ENCODE data around the gene ANKRD44.

ANKRD44 gene

DNA sequence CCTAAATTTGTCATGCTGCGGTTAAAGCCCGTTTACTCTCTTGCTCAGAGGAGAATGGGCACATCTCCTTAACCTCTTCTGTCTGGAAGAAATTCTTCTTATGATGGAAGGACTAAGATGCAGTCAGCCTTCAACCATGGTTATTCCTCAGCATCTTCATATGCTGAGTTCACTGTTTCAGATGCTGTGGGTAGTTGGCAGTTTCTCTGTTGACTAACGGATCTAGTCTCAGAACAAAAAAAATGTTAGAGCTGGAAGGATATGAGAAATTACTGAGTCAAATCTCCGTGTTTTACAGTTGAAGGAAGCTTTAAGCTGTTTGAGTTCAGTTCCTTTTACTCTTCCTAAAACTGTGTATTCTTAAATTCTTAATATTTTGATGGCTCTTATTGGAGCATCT, 340.5 kb downstream of the ANKRD44 start:
- Histone ChIP-seq H3K27me3 (ENCODE audit: insufficient read depth, poor library complexity, severe bottlenecking) (no peaks in the 10 kb centered on the region), H3K9me3 (ENCODE audit: severe bottlenecking) (no peaks in the 10 kb centered on the region), H3K4me3 (ENCODE audit: severe bottlenecking) (no peak overlapping the region), H3K4me1 (ENCODE audit: insufficient read depth, poor library complexity, severe bottlenecking) (no peaks in the 10 kb centered on the region), H3K27ac (ENCODE audit: poor library complexity, severe bottlenecking) (no peak overlapping the region), H3K36me3 (ENCODE audit: low read depth) (no peaks in the 10 kb centered on the region)
- ATAC-seq (ENCODE audit: low read depth) (no peak), DNase-seq (ENCODE audit: low spot score) (no peak)
- TF ChIP-seq, protein P1, sequence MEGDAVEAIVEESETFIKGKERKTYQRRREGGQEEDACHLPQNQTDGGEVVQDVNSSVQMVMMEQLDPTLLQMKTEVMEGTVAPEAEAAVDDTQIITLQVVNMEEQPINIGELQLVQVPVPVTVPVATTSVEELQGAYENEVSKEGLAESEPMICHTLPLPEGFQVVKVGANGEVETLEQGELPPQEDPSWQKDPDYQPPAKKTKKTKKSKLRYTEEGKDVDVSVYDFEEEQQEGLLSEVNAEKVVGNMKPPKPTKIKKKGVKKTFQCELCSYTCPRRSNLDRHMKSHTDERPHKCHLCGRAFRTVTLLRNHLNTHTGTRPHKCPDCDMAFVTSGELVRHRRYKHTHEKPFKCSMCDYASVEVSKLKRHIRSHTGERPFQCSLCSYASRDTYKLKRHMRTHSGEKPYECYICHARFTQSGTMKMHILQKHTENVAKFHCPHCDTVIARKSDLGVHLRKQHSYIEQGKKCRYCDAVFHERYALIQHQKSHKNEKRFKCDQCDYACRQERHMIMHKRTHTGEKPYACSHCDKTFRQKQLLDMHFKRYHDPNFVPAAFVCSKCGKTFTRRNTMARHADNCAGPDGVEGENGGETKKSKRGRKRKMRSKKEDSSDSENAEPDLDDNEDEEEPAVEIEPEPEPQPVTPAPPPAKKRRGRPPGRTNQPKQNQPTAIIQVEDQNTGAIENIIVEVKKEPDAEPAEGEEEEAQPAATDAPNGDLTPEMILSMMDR (IDR thresholded peaks at IDR 0.05; ENCODE audit: poor library complexity, severe bottlenecking): no peak

DNA sequence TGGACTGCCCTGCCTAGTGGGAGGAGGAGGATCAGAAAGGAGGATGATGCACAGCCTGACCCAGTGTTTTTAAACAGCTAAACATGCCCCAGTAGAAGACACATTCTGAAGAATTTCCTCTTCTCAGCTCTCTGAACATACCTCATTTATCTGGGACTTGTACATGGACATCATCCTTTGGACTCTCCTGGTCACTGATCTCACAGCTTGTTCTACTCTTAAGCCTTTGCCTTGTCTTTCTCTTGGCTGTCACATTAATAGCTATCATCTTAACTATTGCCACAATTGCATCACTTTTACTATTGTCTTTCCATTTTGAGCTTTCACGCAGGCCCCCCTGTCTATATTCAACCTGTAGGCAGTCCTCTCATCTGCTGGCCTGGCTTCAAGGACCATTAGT, 342.1 kb downstream of the ANKRD44 start:
- no peaks in the 10 kb centered on the region for H3K9me3 ChIP-seq (ENCODE audit: severe bottlenecking)
- H3K27ac ChIP-seq (ENCODE audit: poor library complexity, severe bottlenecking): no peak overlapping the region
- no peak overlapping the region for H3K4me3 ChIP-seq (ENCODE audit: severe bottlenecking)
- no peak for ATAC-seq (ENCODE audit: low read depth)
- H3K4me1 ChIP-seq (ENCODE audit: insufficient read depth, poor library complexity, severe bottlenecking): no peaks in the 10 kb centered on the region
- H3K27me3 ChIP-seq (ENCODE audit: insufficient read depth, poor library complexity, severe bottlenecking): no peaks in the 10 kb centered on the region
- no peaks in the 10 kb centered on the region for H3K36me3 ChIP-seq (ENCODE audit: low read depth)
- TF ChIP-seq, protein P1 (IDR thresholded peaks at IDR 0.05; ENCODE audit: poor library complexity, severe bottlenecking): no peak
- no peak for DNase-seq (ENCODE audit: low spot score)

DNA sequence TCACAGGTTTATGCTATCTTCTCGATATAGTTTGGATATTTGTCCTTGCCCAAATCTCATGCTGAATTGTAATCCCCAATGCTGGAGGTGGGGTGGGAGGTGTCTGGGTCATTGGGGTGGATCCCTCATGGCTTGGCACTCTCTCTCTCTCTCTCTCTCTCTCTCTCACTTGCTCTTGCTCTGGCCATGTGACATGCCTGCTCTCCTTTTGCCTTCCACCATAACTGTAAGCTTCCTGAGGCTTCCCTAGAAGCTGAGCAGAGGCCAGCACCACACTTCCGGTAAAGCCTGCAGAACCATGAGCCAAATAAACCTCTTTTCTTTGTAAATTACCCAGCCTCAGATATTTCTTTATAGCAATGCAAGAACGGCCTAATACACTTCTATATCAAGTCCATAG, 342.8 kb downstream of the ANKRD44 start:
- DNase-seq (ENCODE audit: low spot score): no peak
- ATAC-seq (ENCODE audit: low read depth): no peak
- no peaks in the 10 kb centered on the region for H3K4me1 ChIP-seq (ENCODE audit: insufficient read depth, poor library complexity, severe bottlenecking)

DNA sequence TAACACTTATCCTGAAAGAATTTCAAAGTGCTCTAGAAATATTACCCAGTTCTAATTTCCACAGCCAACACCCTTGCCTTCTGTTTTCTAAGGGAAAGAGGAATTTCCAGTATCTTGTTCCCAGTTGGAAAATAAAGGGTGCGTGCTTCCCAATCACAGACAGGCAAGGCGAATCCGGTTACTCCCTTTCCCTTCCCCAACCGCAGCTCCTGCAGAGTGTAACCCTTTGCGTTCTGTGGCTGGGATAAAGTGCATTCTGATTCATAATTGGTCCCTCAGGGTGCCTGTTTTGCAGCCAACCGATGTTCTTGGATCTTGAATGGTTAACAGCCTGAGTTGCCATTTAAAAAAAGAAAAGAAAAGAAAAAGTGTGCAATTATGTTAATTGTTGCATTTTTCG, 343.5 kb downstream of the ANKRD44 start:
- Histone ChIP-seq H3K27ac (ENCODE audit: poor library complexity, severe bottlenecking) (no peak overlapping the region), H3K36me3 (ENCODE audit: low read depth) (no peaks in the 10 kb centered on the region), H3K9me3 (ENCODE audit: severe bottlenecking) (no peaks in the 10 kb centered on the region), H3K27me3 (ENCODE audit: insufficient read depth, poor library complexity, severe bottlenecking) (no peaks in the 10 kb centered on the region), H3K4me3 (ENCODE audit: severe bottlenecking) (no peak overlapping the region), H3K4me1 (ENCODE audit: insufficient read depth, poor library complexity, severe bottlenecking) (no peaks in the 10 kb centered on the region)
- TF ChIP-seq, protein P1 (IDR thresholded peaks at IDR 0.05; ENCODE audit: poor library complexity, severe bottlenecking): no peak
- DNase-seq (ENCODE audit: low spot score): no peak
- no peak for ATAC-seq (ENCODE audit: low read depth)

More for the DNA sequence above, 342.8 kb downstream of the ANKRD44 start:
- Histone ChIP-seq H3K36me3 (ENCODE audit: low read depth) (no peaks in the 10 kb centered on the region), H3K27me3 (ENCODE audit: insufficient read depth, poor library complexity, severe bottlenecking) (no peaks in the 10 kb centered on the region), H3K4me3 (ENCODE audit: severe bottlenecking) (no peak overlapping the region), H3K27ac (ENCODE audit: poor library complexity, severe bottlenecking) (no peak overlapping the region), H3K9me3 (ENCODE audit: severe bottlenecking) (no peaks in the 10 kb centered on the region)
- TF ChIP-seq, protein P1 (IDR thresholded peaks at IDR 0.05; ENCODE audit: poor library complexity, severe bottlenecking): no peak

DNA sequence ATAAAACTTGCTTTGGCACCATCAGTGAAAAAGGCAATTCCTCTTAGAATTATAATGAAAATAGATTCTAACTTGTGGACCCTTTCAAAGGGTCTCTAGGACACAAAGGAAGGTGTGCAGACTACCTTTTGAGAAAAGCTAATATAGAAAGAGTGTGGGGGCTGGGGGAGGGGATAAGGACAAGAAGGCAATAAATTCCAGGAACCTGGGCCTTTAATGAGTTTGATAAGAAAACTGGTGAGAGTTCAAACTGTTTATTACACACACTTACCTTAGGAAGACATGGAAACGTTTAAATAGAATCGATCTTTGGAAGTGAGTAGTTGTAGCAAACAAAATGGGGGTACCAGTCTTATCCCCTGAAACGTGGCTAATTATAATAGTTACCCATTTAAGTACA, 344.5 kb downstream of the ANKRD44 start:
- Histone ChIP-seq H3K27me3 (ENCODE audit: insufficient read depth, poor library complexity, severe bottlenecking) (no peaks in the 10 kb centered on the region), H3K27ac (ENCODE audit: poor library complexity, severe bottlenecking) (no peak overlapping the region), H3K36me3 (ENCODE audit: low read depth) (no peaks in the 10 kb centered on the region), H3K4me1 (ENCODE audit: insufficient read depth, poor library complexity, severe bottlenecking) (no peaks in the 10 kb centered on the region), H3K4me3 (ENCODE audit: severe bottlenecking) (no peak overlapping the region), H3K9me3 (ENCODE audit: severe bottlenecking) (no peaks in the 10 kb centered on the region)
- no peak for ATAC-seq (ENCODE audit: low read depth)
- TF ChIP-seq, protein P1 (IDR thresholded peaks at IDR 0.05; ENCODE audit: poor library complexity, severe bottlenecking): no peak
- no peak for DNase-seq (ENCODE audit: low spot score)
